H9 (cell line): Measurements from ENCODE around the gene HBZ. TPM values are rescaled to one million over a fixed set of nuclear protein-coding genes. Genes with fewer than 3 reads are reported as not detected.

Source experiments
- total RNA-seq: library from RNA; stranded (reverse); gene quantifications from 2 replicates; pipeline ENCODE4 v1.2.1, GENCODE V29; 2021

Gene HBZ
- total RNA-seq, 1 experiment from 2014 or later, result not detected

Other genes starting within 250 kb of the HBZ start
- 53.6 and 56.6 TPM in 2 replicates for gene POLR3K, start 99.0 kb upstream of the HBZ start, total RNA-seq
- gene SNRNP25, start 98.8 kb upstream of the HBZ start, total RNA-seq, result 75.3 and 78.5 TPM in 2 replicates
- 34.6 and 35.7 TPM in 2 replicates for gene RHBDF1, start 80.0 kb upstream of the HBZ start, total RNA-seq
- 39.1 and 41.7 TPM in 2 replicates for gene MPG, start 74.4 kb upstream of the HBZ start, total RNA-seq
- 36.9 and 37.1 TPM in 2 replicates for gene NPRL3, start 14.0 kb upstream of the HBZ start, total RNA-seq
- gene HBM, start 13.3 kb downstream of the HBZ start, total RNA-seq, result not detected in 2 replicates
- 4.3 TPM in 1 of 2 replicates, not detected in the other for gene HBA2, start 20.2 kb downstream of the HBZ start, total RNA-seq
- 2.0 and 7.2 TPM in 2 replicates for gene HBA1, start 24.0 kb downstream of the HBZ start, total RNA-seq
- gene HBQ1, start 27.8 kb downstream of the HBZ start, total RNA-seq, result 3.5 and 4.4 TPM in 2 replicates
- gene LUC7L, start 76.8 kb downstream of the HBZ start, total RNA-seq, result 128 and 137 TPM in 2 replicates
- gene FAM234A, start 82.2 kb downstream of the HBZ start, total RNA-seq, result 94.9 and 98.8 TPM in 2 replicates
- gene RGS11, start 123.3 kb downstream of the HBZ start, total RNA-seq, result 2.9 and 3.4 TPM in 2 replicates
- gene ARHGDIG, start 127.9 kb downstream of the HBZ start, total RNA-seq, result 4.2 and 5.9 TPM in 2 replicates
- gene PDIA2, start 130.5 kb downstream of the HBZ start, total RNA-seq, result 1.1 and 1.4 TPM in 2 replicates
- 50.9 and 52.5 TPM in 2 replicates for gene AXIN1, start 200.1 kb downstream of the HBZ start, total RNA-seq
- gene MRPL28, start 217.9 kb downstream of the HBZ start, total RNA-seq, result 154 TPM in 2 replicates
- gene PGAP6, start 229.3 kb downstream of the HBZ start, total RNA-seq, result 111 and 114 TPM in 2 replicates
- gene NME4, start 244.6 kb downstream of the HBZ start, total RNA-seq, result 319 and 320 TPM in 2 replicates
- gene DECR2, start 249.2 kb downstream of the HBZ start, total RNA-seq, result 38.8 and 39.3 TPM in 2 replicates